Stimulated activated CD4-positive, alpha-beta T cell treated with anti-CD3 and anti-CD28 coated beads, TNF-alpha, amount 100 ng/mL, for 1 hour (primary cell): ENCODE measurements around the gene TNNC2.
A peak's percentile ranks its signal among the peaks of the same experiment; 100 is the strongest.
"Not testable (repeated sequence)": the region's sequence is repeated elsewhere in the genome, so short reads cannot be mapped to it uniquely, and the experiment has no call there.

Experiments used
- DNase-seq, 3 donors: peaks; one replicate each; pipeline ENCODE4 v3.0.0-alpha.2; 2020; ENCODE audit warnings: low read depth in 3 of 3, low spot score in 1 of 3

TNNC2 gene

GRCh38 chr20:45822857-45823256 lies 4.3 kb downstream of the TNNC2 start:
- DNase-seq: no peak

GRCh38 chr20:45821947-45822346 lies 5.2 kb downstream of the TNNC2 start:
- DNase-seq: no peak

GRCh38 chr20:45819466-45819865 lies 7.6 kb downstream of the TNNC2 start:
- no peak for DNase-seq

GRCh38 chr20:45818239-45818638 lies 8.9 kb downstream of the TNNC2 start:
- DNase-seq: no peak

- no peak for DNase-seq
Observed at GRCh38 chr20:45817376-45818194, 9.5 kb downstream of the TNNC2 start.

GRCh38 chr20:45816951-45817350 lies 10.2 kb downstream of the TNNC2 start:
- DNase-seq: no peak

- no peak for DNase-seq
Observed at GRCh38 chr20:45814314-45814713, 12.8 kb downstream of the TNNC2 start.

GRCh38 chr20:45813489-45813888 lies 13.6 kb downstream of the TNNC2 start:
- no peak for DNase-seq

- DNase-seq: no peak
Observed at GRCh38 chr20:45813006-45813340, 14.1 kb downstream of the TNNC2 start.

GRCh38 chr20:45812157-45813005 lies 14.7 kb downstream of the TNNC2 start, which contains the start of gene UBE2C:
UBE2C (plus strand) TSS chr20:45812644; CDS start chr20:45812696, 52 bp downstream.
- DNase-seq: peak; percentile 80 to 86 (median 85)

- DNase-seq: no peak
Observed at GRCh38 chr20:45810191-45810970, 16.7 kb downstream of the TNNC2 start.

- DNase-seq: no peak
Observed at GRCh38 chr20:45801851-45802250, 25.3 kb downstream of the TNNC2 start.

GRCh38 chr20:45798935-45799642 lies 28.0 kb downstream of the TNNC2 start:
- DNase-seq: peak in 2 of 3 donors; percentile 25 to 28

- DNase-seq: not testable (repeated sequence)
Observed at GRCh38 chr20:45797955-45798354, 29.2 kb downstream of the TNNC2 start.

- not testable (repeated sequence) for DNase-seq
Observed at GRCh38 chr20:45797510-45797909, 29.6 kb downstream of the TNNC2 start.

GRCh38 chr20:45796337-45797065 lies 30.6 kb downstream of the TNNC2 start:
- no peak for DNase-seq

GRCh38 chr20:45792317-45793118 lies 34.6 kb downstream of the TNNC2 start:
- DNase-seq: no peak

GRCh38 chr20:45788351-45788750 lies 38.8 kb downstream of the TNNC2 start:
- DNase-seq: no peak

- no peak for DNase-seq
Observed at GRCh38 chr20:45783656-45784294, 43.3 kb downstream of the TNNC2 start.
